Measurements from ENCODE around the gene UBALD2.

DNA sequence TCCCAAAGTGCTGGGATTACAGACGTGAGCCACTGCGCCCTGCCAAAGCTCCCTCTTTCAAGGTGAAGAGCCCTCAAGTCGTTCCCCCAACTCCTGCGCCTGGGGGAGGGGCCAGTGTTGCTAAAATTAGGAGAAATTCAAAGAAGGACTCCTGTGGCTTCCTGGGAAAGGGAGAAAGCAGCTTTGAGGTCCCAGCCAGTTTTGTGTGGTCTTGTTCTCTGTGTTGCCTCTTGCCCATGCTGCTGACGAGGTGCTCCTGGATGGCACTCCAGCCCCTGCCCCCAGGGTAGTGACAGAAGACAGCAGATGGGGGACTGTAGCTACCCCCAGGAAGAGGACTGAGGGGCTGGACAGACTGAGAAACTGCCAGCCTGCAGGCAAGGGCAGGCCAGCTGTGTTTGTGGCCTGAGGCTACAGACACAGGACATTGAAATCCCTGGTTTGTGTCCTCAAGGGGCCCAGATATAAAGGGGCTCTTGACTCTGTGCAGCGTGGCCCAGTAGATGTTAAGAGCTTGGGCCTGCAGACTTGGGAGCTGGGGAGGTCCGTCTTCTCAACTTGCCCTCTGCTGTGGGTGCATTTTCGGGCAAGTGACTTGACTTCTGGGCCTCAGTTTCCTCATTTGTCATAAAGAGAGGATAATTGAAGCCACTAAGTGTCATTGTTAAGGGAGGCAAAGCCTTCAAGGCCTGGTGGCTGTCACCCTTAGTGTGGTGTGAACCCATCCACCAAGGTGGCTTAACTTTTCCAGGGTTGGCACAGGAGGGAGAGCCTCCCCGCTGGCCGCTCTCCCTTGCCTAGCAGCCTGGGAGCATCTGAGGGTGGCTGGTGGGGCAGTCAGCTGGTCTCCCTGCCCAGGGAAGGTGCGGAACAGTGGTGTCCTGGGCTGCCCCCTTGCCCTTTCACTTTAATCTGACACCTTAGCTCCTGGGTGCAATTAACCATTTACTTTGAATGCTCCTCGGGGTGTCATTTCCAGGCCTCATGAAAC is 4.1 kb downstream of the UBALD2 start:
- TF ChIP-seq, protein P1, sequence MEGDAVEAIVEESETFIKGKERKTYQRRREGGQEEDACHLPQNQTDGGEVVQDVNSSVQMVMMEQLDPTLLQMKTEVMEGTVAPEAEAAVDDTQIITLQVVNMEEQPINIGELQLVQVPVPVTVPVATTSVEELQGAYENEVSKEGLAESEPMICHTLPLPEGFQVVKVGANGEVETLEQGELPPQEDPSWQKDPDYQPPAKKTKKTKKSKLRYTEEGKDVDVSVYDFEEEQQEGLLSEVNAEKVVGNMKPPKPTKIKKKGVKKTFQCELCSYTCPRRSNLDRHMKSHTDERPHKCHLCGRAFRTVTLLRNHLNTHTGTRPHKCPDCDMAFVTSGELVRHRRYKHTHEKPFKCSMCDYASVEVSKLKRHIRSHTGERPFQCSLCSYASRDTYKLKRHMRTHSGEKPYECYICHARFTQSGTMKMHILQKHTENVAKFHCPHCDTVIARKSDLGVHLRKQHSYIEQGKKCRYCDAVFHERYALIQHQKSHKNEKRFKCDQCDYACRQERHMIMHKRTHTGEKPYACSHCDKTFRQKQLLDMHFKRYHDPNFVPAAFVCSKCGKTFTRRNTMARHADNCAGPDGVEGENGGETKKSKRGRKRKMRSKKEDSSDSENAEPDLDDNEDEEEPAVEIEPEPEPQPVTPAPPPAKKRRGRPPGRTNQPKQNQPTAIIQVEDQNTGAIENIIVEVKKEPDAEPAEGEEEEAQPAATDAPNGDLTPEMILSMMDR (conservative IDR thresholded peaks at IDR 0.05 in 1 of 2, IDR thresholded peaks at IDR 0.05 in 1 of 2; ENCODE audit: extremely low read depth in 1 of 2, insufficient read depth in 1 of 2, low read depth in 1 of 2, low read length in 2 of 2), result no peak
- no peak for TF ChIP-seq EZH2 (IDR thresholded peaks at IDR 0.05; ENCODE audit: borderline replicate concordance, low read length)
